Right lobe of liver (tissue), 4 donors: Measurements from ENCODE around the gene TTC8.

ENCODE experiments used
- POLR2A ChIP-seq: fragments of 450-650 bp; IDR thresholded peaks from one replicate; pipeline ENCODE4 v1.6.1; 2017; ENCODE audit warnings: antibody characterized with exemption, mild to moderate bottlenecking
- TF ChIP-seq, protein P1 (sequence below), 4 donors: fragments of 200-600 bp in 3 of 4; fragments of 450-650 bp in 1 of 4; IDR thresholded peaks; one replicate each; pipeline versions ENCODE4 v1.5.1 to v1.8.0; 2016 to 2022; ENCODE audit warnings: antibody characterized with exemption in 4 of 4, mild to moderate bottlenecking in 2 of 4
- donor health status: DM: no; HTN: no; CAD: no.
- donor health status: DM: no; HTN: no; CAD: no.
- donor health status: DM: no; HTN: yes; CAD: no.

DNA sequence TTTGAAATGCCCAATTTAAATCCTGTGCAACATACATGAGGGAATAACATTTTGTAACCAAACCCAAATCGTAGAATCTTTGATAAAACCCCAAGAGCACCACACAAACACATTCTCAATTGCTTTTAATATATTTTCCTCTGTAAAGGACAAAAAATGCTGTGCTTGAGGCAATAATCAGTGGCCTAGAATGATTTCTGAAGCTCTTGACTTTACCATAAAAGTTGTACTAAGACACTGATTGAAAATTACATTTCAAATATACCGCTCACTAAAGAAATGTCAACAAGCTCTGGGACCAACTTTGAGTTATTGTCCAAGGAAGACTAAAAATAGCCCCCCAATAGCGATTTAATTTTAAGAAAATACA lies 33.2 kb upstream of the TTC8 start:
- TF ChIP-seq, protein P1, sequence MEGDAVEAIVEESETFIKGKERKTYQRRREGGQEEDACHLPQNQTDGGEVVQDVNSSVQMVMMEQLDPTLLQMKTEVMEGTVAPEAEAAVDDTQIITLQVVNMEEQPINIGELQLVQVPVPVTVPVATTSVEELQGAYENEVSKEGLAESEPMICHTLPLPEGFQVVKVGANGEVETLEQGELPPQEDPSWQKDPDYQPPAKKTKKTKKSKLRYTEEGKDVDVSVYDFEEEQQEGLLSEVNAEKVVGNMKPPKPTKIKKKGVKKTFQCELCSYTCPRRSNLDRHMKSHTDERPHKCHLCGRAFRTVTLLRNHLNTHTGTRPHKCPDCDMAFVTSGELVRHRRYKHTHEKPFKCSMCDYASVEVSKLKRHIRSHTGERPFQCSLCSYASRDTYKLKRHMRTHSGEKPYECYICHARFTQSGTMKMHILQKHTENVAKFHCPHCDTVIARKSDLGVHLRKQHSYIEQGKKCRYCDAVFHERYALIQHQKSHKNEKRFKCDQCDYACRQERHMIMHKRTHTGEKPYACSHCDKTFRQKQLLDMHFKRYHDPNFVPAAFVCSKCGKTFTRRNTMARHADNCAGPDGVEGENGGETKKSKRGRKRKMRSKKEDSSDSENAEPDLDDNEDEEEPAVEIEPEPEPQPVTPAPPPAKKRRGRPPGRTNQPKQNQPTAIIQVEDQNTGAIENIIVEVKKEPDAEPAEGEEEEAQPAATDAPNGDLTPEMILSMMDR (IDR thresholded peaks at IDR 0.05): no peak
- no peak for TF ChIP-seq POLR2A
